ENCODE results near the gene CD1C. TPM values are rescaled to one million over a fixed set of nuclear protein-coding genes. Genes with fewer than 3 reads are reported as not detected.

The CD1C gene
- total and polyA plus RNA-seq, 2 of the 8 experiments (the other 6 are each of a cell fraction or from before 2014, with no cell fraction given), result 0.06 to 0.35 TPM

- H2AK5ac ChIP-seq (ENCODE audit: low read depth, low read length), result no peak overlapping the region
- no peaks in the 10 kb centered on the region for H4K20me1 ChIP-seq (replicated peaks in 1 of 2; ENCODE audit: control insufficient read depth in 1 of 2, insufficient read depth in 2 of 2, low read length in 2 of 2)
- ChIA-PET POLR2A (ENCODE audit: partially characterized antibody) (no interaction called here), CTCF (ENCODE audit: partially characterized antibody) (no interaction called here)
- H2BK15ac ChIP-seq (ENCODE audit: low read length), result no peak overlapping the region
- no peak overlapping the region for H3K4ac ChIP-seq (replicated peaks; ENCODE audit: insufficient read length, low read depth, low read length)
- H3K79me2 ChIP-seq (ENCODE audit: control insufficient read depth in 1 of 2, insufficient read depth in 2 of 2, low read length in 2 of 2), result no peaks in the 10 kb centered on the region
- TF ChIP-seq POLR2AphosphoS5 (IDR thresholded peaks at IDR 0.05; ENCODE audit: low read depth, low read length) (no peak), SIN3A (conservative IDR thresholded peaks at IDR 0.05 in 1 of 2, IDR thresholded peaks at IDR 0.05 in 1 of 2; ENCODE audit: low read depth in 1 of 2, low read length in 2 of 2) (no peak), NANOG (IDR thresholded peaks at IDR 0.05; ENCODE audit: insufficient read depth, low read depth, low read length, poor library complexity, severe bottlenecking) (no peak), RBBP5 (IDR thresholded peaks at IDR 0.05; ENCODE audit: borderline replicate concordance, low read depth, low read length) (no peak)
- H3K27me3 ChIP-seq (replicated peaks in 1 of 4; ENCODE audit: control insufficient read depth in 3 of 4, extremely low read depth in 1 of 4, insufficient read depth in 3 of 4, low read length in 3 of 4), result no peaks in the 10 kb centered on the region
- H4K91ac ChIP-seq (replicated peaks; ENCODE audit: insufficient read length, low read length), result no peak overlapping the region
- DNase-seq (ENCODE audit: low read depth in 1 of 2, low spot score in 2 of 2), result no peak
- no peak overlapping the region for H3K18ac ChIP-seq (ENCODE audit: extremely low read depth, low read length)
- no peak overlapping the region for H2BK20ac ChIP-seq (ENCODE audit: low read length)
- H3K79me1 ChIP-seq (ENCODE audit: low read depth, low read length), result no peaks in the 10 kb centered on the region
- no peak overlapping the region for H2BK12ac ChIP-seq (ENCODE audit: low read depth, low read length)
- H4K8ac ChIP-seq (ENCODE audit: extremely low read depth, insufficient read depth, low read length), result no peak overlapping the region
- no peak overlapping the region for H2BK120ac ChIP-seq (replicated peaks; ENCODE audit: low read depth, low read length)
- H3K56ac ChIP-seq (replicated peaks; ENCODE audit: insufficient read length, low read depth, low read length), result no peak overlapping the region
- no peak overlapping the region for H4K5ac ChIP-seq (ENCODE audit: insufficient read length, low read depth, low read length)
- H3K27ac ChIP-seq (ENCODE audit: low read depth, low read length), result no peak overlapping the region
- no peak overlapping the region for H2BK5ac ChIP-seq (ENCODE audit: low read depth, low read length)
- no peak overlapping the region for H3K4me3 ChIP-seq (ENCODE audit: extremely low read depth in 1 of 4, insufficient read depth in 2 of 4, low read depth in 3 of 4, low read length in 4 of 4)
- no peak overlapping the region for H3K9ac ChIP-seq (replicated peaks in 1 of 4; ENCODE audit: extremely low read depth in 1 of 4, low read depth in 3 of 4, low read length in 3 of 4)
- FAIRE-seq, result no peak
- no peaks in the 10 kb centered on the region for H3K23me2 ChIP-seq (ENCODE audit: low read depth, low read length)
- no peaks in the 10 kb centered on the region for H3K9me3 ChIP-seq (ENCODE audit: insufficient read depth in 2 of 2, low read depth in 1 of 2, low read length in 1 of 2)
- H3K4me1 ChIP-seq (replicated peaks in 1 of 4; ENCODE audit: control insufficient read depth in 3 of 4, insufficient read depth in 4 of 4, low read length in 3 of 4), result no peaks in the 10 kb centered on the region
- no peak overlapping the region for H3K4me2 ChIP-seq (ENCODE audit: insufficient read depth in 1 of 2, low read depth in 2 of 2, low read length in 2 of 2)
- H2AFZ ChIP-seq (ENCODE audit: low read length), result no peak overlapping the region
- no peaks in the 10 kb centered on the region for H3K36me3 ChIP-seq (ENCODE audit: control insufficient read depth in 2 of 4, insufficient read depth in 4 of 4, low read length in 3 of 4)
- H3K23ac ChIP-seq (ENCODE audit: insufficient read length), result no peak overlapping the region
- no peak overlapping the region for H3K14ac ChIP-seq (ENCODE audit: insufficient read length)
Observed at GRCh38 chr1:158255656-158256055, 34.1 kb upstream of the CD1C start.
